Gastroesophageal sphincter (tissue), 4 donors: ENCODE data around the gene RAD23B. TPM values are rescaled to one million over a fixed set of nuclear protein-coding genes. Genes with fewer than 3 reads are reported as not detected.
"Not testable (repeated sequence)": the region's sequence is repeated elsewhere in the genome, so short reads cannot be mapped to it uniquely, and the experiment has no call there.

Experiments
- ATAC-seq: fragments of 150-250 bp; one replicate; pipeline ENCODE4 v1.9.1; 2016; ENCODE audit warnings: mild to moderate bottlenecking, moderate library complexity
- H3K27ac ChIP-seq, 4 donors: fragments of 200-600 bp; sonication (generic) in 3 of 4; 1 replicate in 3 of 4; 2 replicates in 1 of 4; pipeline ENCODE4 v1.5.1; 2016 to 2019
- H3K27me3 ChIP-seq: fragments of 200-600 bp; sonication (generic); one replicate; pipeline ENCODE4 v1.5.1; 2019
- H3K36me3 ChIP-seq, 2 donors: fragments of 200-600 bp; sonication (generic); one replicate each; pipeline ENCODE4 v1.5.1; 2019; ENCODE audit warnings: control low read depth in 1 of 2
- H3K4me1 ChIP-seq, 3 donors: fragments of 200-600 bp; sonication (generic); 1 replicate in 2 of 3; 2 replicates in 1 of 3; pipeline ENCODE4 v1.5.1; 2016 to 2019; ENCODE audit warnings: control low read depth in 2 of 3
- H3K4me3 ChIP-seq, 2 donors: fragments of 200-600 bp; sonication (generic); one replicate each; pipeline ENCODE4 v1.5.1; 2019; ENCODE audit warnings: mild to moderate bottlenecking in 1 of 2, moderate library complexity in 1 of 2
- H3K9me3 ChIP-seq, 3 donors: fragments of 200-600 bp; sonication (generic); one replicate each; pipeline ENCODE4 v1.5.1; 2017 to 2019; ENCODE audit warnings: control low read depth in 2 of 3
- CTCF ChIP-seq, 4 experiments: fragments of 200-600 bp in 2 of 4; fragments of 450-650 bp in 2 of 4; sonication (generic) in 1 of 4; IDR thresholded peaks; one replicate each; pipeline ENCODE4 v1.5.1; 2017 to 2019; ENCODE audit warnings: antibody characterized with exemption in 4 of 4, mild to moderate bottlenecking in 2 of 4, moderate library complexity in 2 of 4
- EP300 ChIP-seq: sonication (generic); formaldehyde crosslinking; IDR thresholded peaks from one replicate; pipeline ENCODE4 v1.6.1; 2017; ENCODE audit warnings: antibody characterized with exemption, mild to moderate bottlenecking
- POLR2A ChIP-seq, 2 donors: fragments of 450-650 bp; IDR thresholded peaks; one replicate each; pipeline ENCODE4 v1.6.1; 2017; ENCODE audit warnings: antibody characterized with exemption in 2 of 2, mild to moderate bottlenecking in 2 of 2, moderate library complexity in 1 of 2
- POLR2AphosphoS5 ChIP-seq: sonication (generic); formaldehyde crosslinking; IDR thresholded peaks from one replicate; pipeline ENCODE4 v1.6.1; 2017; ENCODE audit warnings: antibody characterized with exemption
- WGBS, 2 donors: methylation state at CpG; one replicate each; pipeline ENCODE4 v1.1.5; 2018; ENCODE audit warnings: low coverage in 1 of 2; 5-methylcytosine and 5-hydroxymethylcytosine counted together
- total RNA-seq, 4 donors: library from RNA; depleted of rRNA; stranded (reverse); fragments of >200 nt; gene quantifications; one replicate each; pipeline ENCODE4 v1.1.0, GENCODE V29; 2016

The RAD23B gene
- total RNA-seq, 4 donors from 2014 or later, result 64.3 to 96.5 (median 80.7) TPM

DNA sequence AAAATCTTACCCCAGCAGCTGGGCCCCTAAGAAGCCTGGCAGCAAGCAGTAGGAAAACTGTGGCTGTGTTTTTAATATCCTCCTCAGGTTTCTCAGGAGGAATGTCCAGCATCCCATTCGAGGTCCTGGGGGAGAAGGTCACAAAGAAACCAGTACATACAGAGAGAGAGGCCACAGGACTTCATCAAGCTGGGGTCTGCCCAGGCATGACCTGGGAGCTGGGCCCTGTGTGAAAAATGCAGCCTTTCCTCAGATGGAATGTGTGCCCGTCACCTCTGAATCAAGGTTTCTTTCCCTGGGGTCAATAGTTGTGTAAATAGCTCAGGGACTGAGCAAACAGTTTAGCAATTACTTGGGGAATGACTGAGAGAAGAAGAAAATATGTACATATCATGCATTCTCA lies 33.9 kb upstream of the RAD23B start:
- no peak for ATAC-seq
- Histone ChIP-seq H3K27me3 (no peaks in the 10 kb centered on the region), H3K4me1 (peaks cover 0 to 16% (median 13%) of the 10 kb centered on the region in 3 donors), H3K27ac (no peak overlapping the region), H3K36me3 (no peaks in the 10 kb centered on the region), H3K9me3 (no peaks in the 10 kb centered on the region), H3K4me3 (no peak overlapping the region)
- WGBS, 2 donors, result 40 to 70% methylated on average over 2 of the region's 2 CpGs
- TF ChIP-seq POLR2A (IDR thresholded peaks at IDR 0.05) (no peak), EP300 (no peak), POLR2AphosphoS5 (no peak), CTCF (IDR thresholded peaks at IDR 0.05) (no peak)

DNA sequence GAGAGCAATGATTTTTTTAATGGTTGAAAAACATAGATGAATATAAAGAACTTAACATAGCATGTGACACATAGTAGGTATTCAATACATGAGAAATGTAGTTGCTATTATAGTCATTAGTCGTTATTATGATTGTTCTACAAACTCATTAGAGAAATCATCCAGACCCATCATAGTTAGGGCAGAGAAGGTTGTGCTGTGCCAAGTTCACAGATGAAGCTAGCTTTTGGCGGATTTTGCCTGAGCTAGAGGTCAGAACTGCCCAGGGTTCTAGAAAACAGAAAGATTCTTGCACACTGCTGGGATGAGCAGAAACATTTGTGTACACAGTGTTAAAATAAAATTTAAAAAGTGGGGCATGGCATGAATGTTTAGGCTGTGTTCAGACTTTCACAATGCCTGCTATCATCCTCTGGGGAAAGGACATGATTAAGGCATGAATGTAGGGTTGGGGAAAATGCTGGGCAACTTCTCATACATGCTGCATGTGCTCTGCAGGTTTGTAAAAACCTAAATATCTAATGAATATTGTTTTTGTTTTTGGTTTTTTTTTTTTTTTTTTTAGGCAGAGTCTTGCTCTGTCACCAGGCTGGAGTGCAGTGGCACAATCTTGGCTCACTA lies 33.3 kb upstream of the RAD23B start:
- no peak for ATAC-seq

GRCh38 chr9:107251756-107252322 lies 31.2 kb upstream of the RAD23B start:
- Histone ChIP-seq H3K4me1 (peaks cover 0 to 16% (median 13%) of the 10 kb centered on the region in 3 donors), H3K27ac (peak overlapping the region in 3 of 4 donors; percentile 9 to 73 (median 61)), H3K36me3 (no peaks in the 10 kb centered on the region), H3K4me3 (no peak overlapping the region), H3K27me3 (no peaks in the 10 kb centered on the region), H3K9me3 (no peaks in the 10 kb centered on the region)
- ATAC-seq, result peak; percentile 88
- TF ChIP-seq POLR2AphosphoS5 (no peak), EP300 (no peak), POLR2A (IDR thresholded peaks at IDR 0.05) (no peak), CTCF (IDR thresholded peaks at IDR 0.05) (no peak)
- 27 to 29% methylated on average over 4 of the region's 4 CpGs for WGBS, 2 donors

More for the DNA sequence above, 33.3 kb upstream of the RAD23B start:
- Histone ChIP-seq H3K36me3 (no peaks in the 10 kb centered on the region), H3K9me3 (no peaks in the 10 kb centered on the region), H3K4me3 (no peak overlapping the region), H3K27ac (no peak overlapping the region), H3K4me1 (peaks cover 0 to 16% (median 13%) of the 10 kb centered on the region in 3 donors), H3K27me3 (no peaks in the 10 kb centered on the region)
- 83 to 94% methylated on average over 2 of the region's 2 CpGs for WGBS, 2 donors
- TF ChIP-seq EP300, result no peak
- no peak for TF ChIP-seq POLR2A (IDR thresholded peaks at IDR 0.05)
- no peak for TF ChIP-seq POLR2AphosphoS5
- no peak for TF ChIP-seq CTCF (IDR thresholded peaks at IDR 0.05)

GRCh38 chr9:107258919-107259318 lies 24.2 kb upstream of the RAD23B start:
- Histone ChIP-seq H3K4me3 (no peak overlapping the region), H3K4me1 (no peaks in the 10 kb centered on the region), H3K36me3 (no peaks in the 10 kb centered on the region), H3K27ac (no peak overlapping the region), H3K27me3 (no peaks in the 10 kb centered on the region), H3K9me3 (no peaks in the 10 kb centered on the region)
- TF ChIP-seq POLR2A (IDR thresholded peaks at IDR 0.05), result no peak
- TF ChIP-seq EP300, result no peak
- no peak for TF ChIP-seq CTCF (IDR thresholded peaks at IDR 0.05)
- no peak for TF ChIP-seq POLR2AphosphoS5
- WGBS, 2 donors, result 89 to 90% methylated on average over 3 of the region's 3 CpGs
- ATAC-seq, result no peak

GRCh38 chr9:107259751-107260313 lies 23.2 kb upstream of the RAD23B start:
- not testable (repeated sequence) for H3K9me3 ChIP-seq, ATAC-seq, H3K27ac ChIP-seq, H3K4me3 ChIP-seq, H3K27me3 ChIP-seq, H3K4me1 ChIP-seq, H3K36me3 ChIP-seq
- 89% methylated on average over 10 to 13 of the region's 13 CpGs for WGBS, 2 donors
